Measurements from ENCODE around the gene C22orf39. TPM values are rescaled to one million over a fixed set of nuclear protein-coding genes. Genes with fewer than 3 reads are reported as not detected.

The C22orf39 gene
- polyA plus RNA-seq, 1 of the 3 experiments (the other 2 are of a cell fraction): 17.7 TPM

GRCh38 chr22:19434829-19435580, 12.5 kb downstream of the C22orf39 start:
- Histone ChIP-seq H3K4me2 (no peak overlapping the region), H3K4me3 (ENCODE audit: low read depth in 2 of 2, low read length in 1 of 2) (no peak overlapping the region), H3K27ac (ENCODE audit: low read depth in 2 of 2, low read length in 1 of 2) (no peak overlapping the region), H3K27me3 (ENCODE audit: insufficient read depth) (no peaks in the 10 kb centered on the region), H3K79me2 (ENCODE audit: insufficient read depth) (peaks cover 36% of the 10 kb centered on the region), H3K4me1 (ENCODE audit: control insufficient read depth in 1 of 2, insufficient read depth in 2 of 2, low read depth in 1 of 2, low read length in 1 of 2) (peaks cover 5 to 12% of the 10 kb centered on the region in 2 experiments; a peak in 3 of 4 replicates), H2AFZ (ENCODE audit: low read depth) (no peak overlapping the region), H3K9me2 (no peaks in the 10 kb centered on the region), H4K20me1 (ENCODE audit: insufficient read depth) (no peaks in the 10 kb centered on the region), H3K36me3 (replicated peaks in 1 of 2; ENCODE audit: control insufficient read depth in 1 of 2, insufficient read depth in 2 of 2, low read length in 1 of 2) (peaks cover 10 to 14% of the 10 kb centered on the region in 2 experiments), H3F3A (replicated peaks; ENCODE audit: insufficient read depth) (peaks cover 14% of the 10 kb centered on the region), H3K9me3 (no peaks in the 10 kb centered on the region), H3K9ac (no peak overlapping the region)
- CTCF ChIA-PET: interaction anchor here (0.8 to 2.7 kb wide), 5 partner anchors 10 to 195 kb away, joined by 3 to 9 read pairs (median 4); no protein-coding TSS in a partner anchor
- no peak for TF ChIP-seq ELF1 (IDR thresholded peaks at IDR 0.05)
- no peak for TF ChIP-seq PBX3 (IDR thresholded peaks at IDR 0.05)
- POLR2A ChIA-PET: interaction anchor here (1.1 kb wide), 1 partner anchor 12 kb away, joined by 3 read pairs; the partner anchor contains the start of gene C22orf39
- DNase-seq: no peak
- WGBS (ENCODE audit: low lambda C conversion rate): 85% methylated on average over 2 of the region's 2 CpGs

- Histone ChIP-seq H3K27ac (ENCODE audit: low read depth in 2 of 2, low read length in 1 of 2) (no peak overlapping the region), H3K9ac (no peak overlapping the region), H3K4me1 (ENCODE audit: control insufficient read depth in 1 of 2, insufficient read depth in 2 of 2, low read depth in 1 of 2, low read length in 1 of 2) (peaks cover 5 to 18% of the 10 kb centered on the region in 2 experiments; a peak in 3 of 4 replicates), H3K27me3 (ENCODE audit: insufficient read depth) (no peaks in the 10 kb centered on the region), H4K20me1 (ENCODE audit: insufficient read depth) (no peaks in the 10 kb centered on the region; the same call in 1 of the 2 replicates), H3F3A (replicated peaks; ENCODE audit: insufficient read depth) (peaks cover 17% of the 10 kb centered on the region), H2AFZ (ENCODE audit: low read depth) (no peak overlapping the region), H3K9me2 (no peaks in the 10 kb centered on the region), H3K4me2 (no peak overlapping the region), H3K79me2 (ENCODE audit: insufficient read depth) (peaks cover 40% of the 10 kb centered on the region), H3K36me3 (replicated peaks in 1 of 2; ENCODE audit: control insufficient read depth in 1 of 2, insufficient read depth in 2 of 2, low read length in 1 of 2) (peaks cover 10 to 14% of the 10 kb centered on the region in 2 experiments), H3K4me3 (ENCODE audit: low read depth in 2 of 2, low read length in 1 of 2) (no peak overlapping the region), H3K9me3 (no peaks in the 10 kb centered on the region)
- no peak for TF ChIP-seq NRF1 (IDR thresholded peaks at IDR 0.05; ENCODE audit: low read depth, low read length)
- no peak for TF ChIP-seq GATA2 (CRISPR knock-in tag; IDR thresholded peaks at IDR 0.05)
- ChIA-PET CTCF (interaction anchor here (0.8 to 2.7 kb wide), 5 partner anchors 10 to 240 kb away, joined by 3 to 9 read pairs (median 4); no protein-coding TSS in a partner anchor), POLR2A (no interaction called here)
- WGBS (ENCODE audit: low lambda C conversion rate): 92% methylated on average over 7 of the region's 7 CpGs
- DNase-seq: no peak
Observed at GRCh38 chr22:19434401-19434800, 13.1 kb downstream of the C22orf39 start.

GRCh38 chr22:19432133-19432851, 15.2 kb downstream of the C22orf39 start, which contains the start of gene MRPL40:
Gene MRPL40, plus strand, starts transcription at chr22:19432545. Its CDS starts 10 bp downstream, at chr22:19432555.
- H3K27me3 ChIP-seq (ENCODE audit: insufficient read depth): no peaks in the 10 kb centered on the region
- peak within 1 kb of the TSS; percentile 96 for H3K9ac ChIP-seq
- peaks cover 12% of the 10 kb centered on the region; the same call in 1 of the 2 replicates for H4K20me1 ChIP-seq (ENCODE audit: insufficient read depth)
- no peaks in the 10 kb centered on the region for H3K9me2 ChIP-seq
- CTCF ChIA-PET: interaction anchor here (1.0 to 2.5 kb wide), 3 partner anchors 23 to 287 kb away, joined by 4 to 9 read pairs (median 9); partner anchors contain the start of genes ESS2 and SLC25A1
- POLR2A ChIA-PET: interaction anchor here (0.6 to 2.1 kb wide), 6 partner anchors 10 to 253 kb away, joined by 3 to 7 read pairs (median 3); partner anchors contain the start of genes C22orf39 and SLC25A1
- WGBS (ENCODE audit: low lambda C conversion rate): under 1% methylated on average over 28 of the region's 74 CpGs
- peak; percentile 98 for DNase-seq
- peaks cover 10 to 14% of the 10 kb centered on the region in 2 experiments for H3K36me3 ChIP-seq (replicated peaks in 1 of 2; ENCODE audit: control insufficient read depth in 1 of 2, insufficient read depth in 2 of 2, low read length in 1 of 2)
- peak within 1 kb of the TSS; percentile 98 for H2AFZ ChIP-seq (ENCODE audit: low read depth)
- H3F3A ChIP-seq (replicated peaks; ENCODE audit: insufficient read depth): peaks cover 10% of the 10 kb centered on the region
- peak within 1 kb of the TSS; percentile 89 to 95 for H3K27ac ChIP-seq (ENCODE audit: low read depth in 2 of 2, low read length in 1 of 2)
- peak within 1 kb of the TSS; percentile 99 for H3K4me2 ChIP-seq
- H3K9me3 ChIP-seq: no peaks in the 10 kb centered on the region
- peaks cover 5 to 18% of the 10 kb centered on the region in 2 experiments; a peak in 3 of 4 replicates for H3K4me1 ChIP-seq (ENCODE audit: control insufficient read depth in 1 of 2, insufficient read depth in 2 of 2, low read depth in 1 of 2, low read length in 1 of 2)
- H3K4me3 ChIP-seq (ENCODE audit: low read depth in 2 of 2, low read length in 1 of 2): peak within 1 kb of the TSS; percentile 90 to 99
- H3K79me2 ChIP-seq (ENCODE audit: insufficient read depth): peaks cover 58% of the 10 kb centered on the region
- TF ChIP-seq MAX (IDR thresholded peaks at IDR 0.05; ENCODE audit: low read depth) (peak; percentile 90), NRF1 (IDR thresholded peaks at IDR 0.05; ENCODE audit: low read depth, low read length) (peak; percentile 78), FOSL2 (IDR thresholded peaks at IDR 0.05; ENCODE audit: borderline replicate concordance, low read depth) (no peak; the same call in 1 of the 2 replicates), CTCF (IDR thresholded peaks at IDR 0.05) (no peak), YY1 (IDR thresholded peaks at IDR 0.05; ENCODE audit: low read depth) (peak; percentile 90), RCOR1 (IDR thresholded peaks at IDR 0.05; ENCODE audit: low read length) (peak; percentile 53; the same call in 1 of the 2 replicates), ZBTB33 (IDR thresholded peaks at IDR 0.05; ENCODE audit: borderline replicate concordance, low read depth) (no peak), TEAD4 (IDR thresholded peaks at IDR 0.05; ENCODE audit: borderline replicate concordance, insufficient read depth) (no peak), RFX5 (IDR thresholded peaks at IDR 0.05; ENCODE audit: low read length) (no peak)

All from SK-N-SH (cell line).